Measurements from ENCODE around the gene TRUB2. TPM values are rescaled to one million over a fixed set of nuclear protein-coding genes. Genes with fewer than 3 reads are reported as not detected.

The TRUB2 gene
- total RNA-seq, 1 donor from 2014 or later, result 29.2 TPM

- no peak for DNase-seq (ENCODE audit: low spot score, unreplicated experiment)
- Mint-ChIP-seq H3K9me3 (ENCODE audit: low read depth) (no peaks in the 10 kb centered on the region), H3K27me3 (no peaks in the 10 kb centered on the region), H3K36me3 (ENCODE audit: insufficient read depth) (peaks cover 5% of the 10 kb centered on the region), H3K4me3 (ENCODE audit: low read depth) (no peak overlapping the region), H3K27ac (no peak overlapping the region), H3K4me1 (ENCODE audit: low read depth) (no peaks in the 10 kb centered on the region)
- TF ChIP-seq CTCF (IDR thresholded peaks at IDR 0.05; ENCODE audit: unreplicated experiment), result no peak
Observed at GRCh38 chr9:128335161-128335560, 12.9 kb upstream of the TRUB2 start.

GRCh38 chr9:128333451-128333869, 11.2 kb upstream of the TRUB2 start:
- Mint-ChIP-seq H3K27ac (no peak overlapping the region), H3K4me1 (ENCODE audit: low read depth) (no peaks in the 10 kb centered on the region), H3K9me3 (ENCODE audit: low read depth) (no peaks in the 10 kb centered on the region), H3K4me3 (ENCODE audit: low read depth) (no peak overlapping the region), H3K27me3 (no peaks in the 10 kb centered on the region), H3K36me3 (ENCODE audit: insufficient read depth) (peaks cover 7% of the 10 kb centered on the region)
- TF ChIP-seq CTCF (IDR thresholded peaks at IDR 0.05; ENCODE audit: unreplicated experiment), result no peak
- DNase-seq (ENCODE audit: low spot score, unreplicated experiment), result no peak

GRCh38 chr9:128325629-128326028, 3.4 kb upstream of the TRUB2 start:
- no peaks in the 10 kb centered on the region for H3K9me3 Mint-ChIP-seq (ENCODE audit: low read depth)
- H3K27me3 Mint-ChIP-seq, result no peaks in the 10 kb centered on the region

GRCh38 chr9:128324401-128324800, 2.2 kb upstream of the TRUB2 start:
- TF ChIP-seq CTCF (IDR thresholded peaks at IDR 0.05; ENCODE audit: unreplicated experiment), result no peak
- no peak for DNase-seq (ENCODE audit: low spot score, unreplicated experiment)
- H3K4me1 Mint-ChIP-seq (ENCODE audit: low read depth), result peaks cover 8% of the 10 kb centered on the region
- no peaks in the 10 kb centered on the region for H3K9me3 Mint-ChIP-seq (ENCODE audit: low read depth)
- peak overlapping the region; percentile 40 for H3K4me3 Mint-ChIP-seq (ENCODE audit: low read depth)
- H3K36me3 Mint-ChIP-seq (ENCODE audit: insufficient read depth), result peaks cover 5% of the 10 kb centered on the region
- no peaks in the 10 kb centered on the region for H3K27me3 Mint-ChIP-seq
- H3K27ac Mint-ChIP-seq, result no peak overlapping the region

More at GRCh38 chr9:128325629-128326028, 3.4 kb upstream of the TRUB2 start:
- Mint-ChIP-seq H3K4me3 (ENCODE audit: low read depth) (no peak overlapping the region), H3K36me3 (ENCODE audit: insufficient read depth) (peaks cover 5% of the 10 kb centered on the region), H3K4me1 (ENCODE audit: low read depth) (peaks cover 8% of the 10 kb centered on the region), H3K27ac (peak overlapping the region; percentile 80)
- no peak for TF ChIP-seq CTCF (IDR thresholded peaks at IDR 0.05; ENCODE audit: unreplicated experiment)
- no peak for DNase-seq (ENCODE audit: low spot score, unreplicated experiment)

GRCh38 chr9:128323791-128324190, 1.5 kb upstream of the TRUB2 start:
- Mint-ChIP-seq H3K4me1 (ENCODE audit: low read depth) (peaks cover 8% of the 10 kb centered on the region), H3K9me3 (ENCODE audit: low read depth) (no peaks in the 10 kb centered on the region), H3K4me3 (ENCODE audit: low read depth) (peak overlapping the region; percentile 98), H3K36me3 (ENCODE audit: insufficient read depth) (peaks cover 5% of the 10 kb centered on the region), H3K27me3 (no peaks in the 10 kb centered on the region), H3K27ac (peak overlapping the region; percentile 89)
- no peak for TF ChIP-seq CTCF (IDR thresholded peaks at IDR 0.05; ENCODE audit: unreplicated experiment)
- DNase-seq (ENCODE audit: low spot score, unreplicated experiment), result no peak

All from progenitor cell of endocrine pancreas (in vitro differentiated cells).